OCI-LY7 (cell line): ENCODE data around the gene SYNPO2. TPM values are rescaled to one million over a fixed set of nuclear protein-coding genes. Genes with fewer than 3 reads are reported as not detected.

Experiments
- BruUV-seq: library from RNA; stranded (reverse); fragments of 400-500 nt; replicated peaks from 2 replicates; lab custom pipeline; 2021; lab: Mats Ljungman, UMichigan
- CTCF ChIA-PET: fragments of 300-600 bp; sonication (Branson Sonifier 250); formaldehyde crosslinking; loops from one replicate; lab custom pipeline; 2022; ENCODE audit warnings: antibody characterized with exemption; ENCODE audit not compliant: unreplicated experiment; lab: Charles Lee
- POLR2A ChIA-PET: fragments of 300-600 bp; sonication (Branson Sonifier 250); formaldehyde crosslinking; loops from one replicate; lab custom pipeline; 2022; ENCODE audit warnings: antibody characterized with exemption; lab: Charles Lee
- DNase-seq: peaks from one replicate; pipeline ENCODE4 v3.0.0-alpha.2; 2015; ENCODE audit warnings: low spot score
- H2AFZ ChIP-seq: fragments of 200-600 bp; sonication (generic), shearing (Covaris generic); 2 replicates; pipeline ENCODE4 v1.6.1; 2014; ENCODE audit warnings: mild to moderate bottlenecking, antibody characterized with exemption, low read length, moderate library complexity
- H3K27ac ChIP-seq: fragments of 200-600 bp; sonication (generic); 2 replicates; pipeline ENCODE4 v1.5.1; 2014; ENCODE audit warnings: mixed run types, low read depth, mild to moderate bottlenecking, moderate library complexity, low read length, inconsistent platforms; ENCODE audit not compliant: poor library complexity, severe bottlenecking
- H3K36me3 ChIP-seq: fragments of 200-600 bp; sonication (generic); 2 replicates; pipeline ENCODE4 v1.6.1; 2014; ENCODE audit warnings: mild to moderate bottlenecking, antibody characterized with exemption, low read length, moderate library complexity, mixed read lengths; ENCODE audit not compliant: insufficient read depth
- H3K4me1 ChIP-seq: fragments of 200-600 bp; sonication (generic); 2 replicates; pipeline ENCODE4 v1.5.1; 2014; ENCODE audit warnings: mild to moderate bottlenecking, low read length; ENCODE audit not compliant: insufficient read depth, poor library complexity, severe bottlenecking
- H3K4me2 ChIP-seq: fragments of 200-600 bp; sonication (generic); 2 replicates; pipeline ENCODE4 v1.6.1; 2014; ENCODE audit warnings: mild to moderate bottlenecking, low read length
- H3K4me3 ChIP-seq: fragments of 200-600 bp; sonication (generic); 2 replicates; pipeline ENCODE4 v1.5.1; 2014; ENCODE audit warnings: mild to moderate bottlenecking, low read depth, low read length; ENCODE audit not compliant: poor library complexity, severe bottlenecking
- H3K79me2 ChIP-seq: fragments of 200-600 bp; sonication (generic); 2 replicates; pipeline ENCODE4 v1.6.1; 2016; ENCODE audit warnings: low read depth, mild to moderate bottlenecking, low read length, moderate library complexity, mixed read lengths; ENCODE audit not compliant: insufficient read depth
- H3K9me2 ChIP-seq: fragments of 200-600 bp; sonication (generic); 2 replicates; pipeline ENCODE4 v1.6.1; 2016; ENCODE audit warnings: mild to moderate bottlenecking, low read length, mixed read lengths; ENCODE audit not compliant: insufficient read depth
- H3K9me3 ChIP-seq: fragments of 200-600 bp; sonication (generic); 2 replicates; pipeline ENCODE4 v1.6.1; 2014; ENCODE audit warnings: mild to moderate bottlenecking, mixed run types, low read length, mixed read lengths
- H4K20me1 ChIP-seq: fragments of 200-600 bp; sonication (generic); 2 replicates; pipeline ENCODE4 v1.6.1; 2014; ENCODE audit warnings: mild to moderate bottlenecking, antibody characterized with exemption, low read length, moderate library complexity, mixed read lengths; ENCODE audit not compliant: insufficient read depth
- EZH2phosphoT487 ChIP-seq: fragments of 200-600 bp; sonication (generic); IDR thresholded peaks from 2 replicates; pipeline ENCODE4 v1.6.1; 2018; ENCODE audit warnings: low read depth, borderline replicate concordance, mild to moderate bottlenecking, mixed run types, antibody characterized with exemption, low read length, moderate library complexity, mixed read lengths
- intact Hi-C: fragments of 100-400 bp; cut with micrococcal nuclease; formaldehyde crosslinking; loops from one replicate; pipeline ENCODE4 v1.10.0; 2022; ENCODE audit not compliant: unreplicated experiment
- total RNA-seq, 2 experiments: library from RNA; depleted of rRNA in 1 of 2; stranded (reverse); fragments of >200 nt in 1 of 2; shearing (Covaris generic) in 1 of 2; gene quantifications; 2 replicates each; pipeline ENCODE4 v1.2.3, GENCODE V29; 2014 to 2022
- TF ChIP-seq, protein P1 (sequence below): fragments of 200-600 bp; sonication (generic); conservative IDR thresholded peaks from 2 replicates; pipeline ENCODE4 v1.5.1; 2014; ENCODE audit warnings: mild to moderate bottlenecking, antibody characterized with exemption, low read length, moderate library complexity, mixed read lengths

SYNPO2 gene
- total RNA-seq, 2 experiments from 2014 or later, result 0.11 to 0.19 TPM

GRCh38 chr4:119026662-119027444 lies 138.2 kb downstream of the SYNPO2 start:
- POLR2A ChIA-PET, result interaction anchor here (0.9 kb wide), 1 partner anchor 10 kb away, joined by 3 read pairs; no protein-coding TSS in a partner anchor
- CTCF ChIA-PET, result no interaction called here
- no peak overlapping the region for H3K4me2 ChIP-seq
- H2AFZ ChIP-seq, result no peak overlapping the region
- TF ChIP-seq, protein P1, sequence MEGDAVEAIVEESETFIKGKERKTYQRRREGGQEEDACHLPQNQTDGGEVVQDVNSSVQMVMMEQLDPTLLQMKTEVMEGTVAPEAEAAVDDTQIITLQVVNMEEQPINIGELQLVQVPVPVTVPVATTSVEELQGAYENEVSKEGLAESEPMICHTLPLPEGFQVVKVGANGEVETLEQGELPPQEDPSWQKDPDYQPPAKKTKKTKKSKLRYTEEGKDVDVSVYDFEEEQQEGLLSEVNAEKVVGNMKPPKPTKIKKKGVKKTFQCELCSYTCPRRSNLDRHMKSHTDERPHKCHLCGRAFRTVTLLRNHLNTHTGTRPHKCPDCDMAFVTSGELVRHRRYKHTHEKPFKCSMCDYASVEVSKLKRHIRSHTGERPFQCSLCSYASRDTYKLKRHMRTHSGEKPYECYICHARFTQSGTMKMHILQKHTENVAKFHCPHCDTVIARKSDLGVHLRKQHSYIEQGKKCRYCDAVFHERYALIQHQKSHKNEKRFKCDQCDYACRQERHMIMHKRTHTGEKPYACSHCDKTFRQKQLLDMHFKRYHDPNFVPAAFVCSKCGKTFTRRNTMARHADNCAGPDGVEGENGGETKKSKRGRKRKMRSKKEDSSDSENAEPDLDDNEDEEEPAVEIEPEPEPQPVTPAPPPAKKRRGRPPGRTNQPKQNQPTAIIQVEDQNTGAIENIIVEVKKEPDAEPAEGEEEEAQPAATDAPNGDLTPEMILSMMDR, result no peak
- no peak for TF ChIP-seq EZH2phosphoT487
- DNase-seq, result no peak
- BruUV-seq, result no TSS peak
- no peaks in the 10 kb centered on the region for H3K36me3 ChIP-seq
- no peaks in the 10 kb centered on the region for H3K9me2 ChIP-seq
- H3K4me3 ChIP-seq, result no peak overlapping the region
- H4K20me1 ChIP-seq, result no peaks in the 10 kb centered on the region
- intact Hi-C loops, result no loop called here
- H3K27ac ChIP-seq, result no peak overlapping the region
- H3K4me1 ChIP-seq, result no peaks in the 10 kb centered on the region
- H3K9me3 ChIP-seq, result no peaks in the 10 kb centered on the region
- H3K79me2 ChIP-seq, result no peaks in the 10 kb centered on the region

DNA sequence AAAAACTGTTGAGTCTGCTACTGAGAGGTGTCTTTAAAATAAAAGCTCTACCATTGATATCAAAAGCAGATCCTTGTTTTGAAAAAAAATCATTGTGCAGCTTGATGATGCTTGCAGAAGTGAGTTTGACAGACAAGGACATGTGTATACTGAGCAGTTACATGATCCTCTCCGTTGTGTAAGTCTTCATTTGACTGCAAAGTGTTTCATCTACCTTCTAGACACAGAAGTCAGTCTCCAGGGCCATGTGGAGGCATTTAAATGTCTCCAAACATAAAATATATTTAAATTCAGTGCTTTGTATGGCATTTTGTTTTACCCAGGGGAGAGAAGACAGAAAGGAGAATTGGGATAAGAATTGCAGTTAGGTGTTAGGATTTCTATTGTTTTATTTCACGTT lies 139.2 kb downstream of the SYNPO2 start:
- intact Hi-C loops, result no loop called here
- CTCF ChIA-PET, result no interaction called here
- no peak overlapping the region for H2AFZ ChIP-seq
- no peak overlapping the region for H3K4me2 ChIP-seq
- H3K27ac ChIP-seq, result no peak overlapping the region
- TF ChIP-seq, protein P1, result no peak
- TF ChIP-seq EZH2phosphoT487, result no peak
- H3K36me3 ChIP-seq, result no peaks in the 10 kb centered on the region
- no peaks in the 10 kb centered on the region for H3K9me2 ChIP-seq
- H3K4me1 ChIP-seq, result no peaks in the 10 kb centered on the region
- POLR2A ChIA-PET, result no interaction called here
- no TSS peak for BruUV-seq
- no peak overlapping the region for H3K4me3 ChIP-seq
- no peaks in the 10 kb centered on the region for H3K79me2 ChIP-seq
- no peaks in the 10 kb centered on the region for H4K20me1 ChIP-seq
- DNase-seq, result no peak
- no peaks in the 10 kb centered on the region for H3K9me3 ChIP-seq

DNA sequence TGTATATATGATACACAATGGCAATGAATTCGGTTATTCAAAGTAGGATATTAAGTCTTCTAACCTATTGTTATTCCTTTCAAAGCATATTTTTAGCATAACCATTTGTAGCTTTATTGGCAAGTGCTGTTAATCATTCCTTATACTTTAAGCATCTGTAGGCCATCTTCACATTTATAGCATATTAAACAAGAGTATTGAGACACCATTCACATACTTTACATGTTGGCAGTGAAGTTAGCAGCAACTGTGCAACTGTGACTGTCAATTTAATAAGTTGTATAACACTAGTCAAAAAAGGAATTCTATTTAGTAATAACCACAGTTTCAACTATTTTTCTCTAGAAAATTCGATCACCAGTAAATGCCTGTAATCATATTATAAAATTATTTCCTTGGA lies 139.6 kb downstream of the SYNPO2 start:
- Histone ChIP-seq H3K36me3 (no peaks in the 10 kb centered on the region), H3K27ac (no peak overlapping the region), H4K20me1 (no peaks in the 10 kb centered on the region), H3K4me2 (no peak overlapping the region), H2AFZ (no peak overlapping the region), H3K4me3 (no peak overlapping the region), H3K4me1 (peaks cover 5% of the 10 kb centered on the region), H3K9me3 (no peaks in the 10 kb centered on the region), H3K79me2 (no peaks in the 10 kb centered on the region), H3K9me2 (no peaks in the 10 kb centered on the region)
- BruUV-seq, result no TSS peak
- CTCF ChIA-PET, result no interaction called here
- no peak for TF ChIP-seq EZH2phosphoT487
- TF ChIP-seq, protein P1, result no peak
- no peak for DNase-seq
- intact Hi-C loops, result no loop called here
- POLR2A ChIA-PET, result interaction anchor here (1.0 to 1.6 kb wide), 2 partner anchors 10 to 16 kb away, joined by 4 to 6 read pairs; no protein-coding TSS in a partner anchor
